Measurements from ENCODE around the gene EDC4. TPM values are rescaled to one million over a fixed set of nuclear protein-coding genes. Genes with fewer than 3 reads are reported as not detected.

Gene EDC4
- total and polyA plus RNA-seq, 2 of the 13 experiments (the other 11 are each of a cell fraction or from before 2014, with no cell fraction given): 51.4 to 59.1 TPM

- no peak for TF ChIP-seq ZNF513 (CRISPR knock-in tag; conservative IDR thresholded peaks at IDR 0.05)
- no peak for TF ChIP-seq ZBTB20 (CRISPR knock-in tag; IDR thresholded peaks at IDR 0.05; ENCODE audit: borderline replicate concordance, low read depth)
- peak; percentile 88 for TF ChIP-seq ZSCAN20 (CRISPR knock-in tag; IDR thresholded peaks at IDR 0.05; ENCODE audit: borderline replicate concordance)
- no peak for TF ChIP-seq ZBTB14 (CRISPR knock-in tag; IDR thresholded peaks at IDR 0.05)
- peak; percentile 24; the same call in 1 of the 2 replicates for TF ChIP-seq PRDM15 (CRISPR knock-in tag; IDR thresholded peaks at IDR 0.05)
- no peak for TF ChIP-seq RFX3 (CRISPR knock-in tag; IDR thresholded peaks at IDR 0.05)
- peak; percentile 85; the same call in 1 of the 2 replicates for TF ChIP-seq CERS6 (CRISPR knock-in tag; IDR thresholded peaks at IDR 0.05)
- peak; percentile 72; the same call in 1 of the 2 replicates for TF ChIP-seq SNAI1 (CRISPR knock-in tag; IDR thresholded peaks at IDR 0.05; ENCODE audit: borderline replicate concordance)
- 0 out of 2 replicates have a peak, but pooled peaks have one; percentile 3 for TF ChIP-seq PHF21A (CRISPR knock-in tag; IDR thresholded peaks at IDR 0.05)
- 0 out of 2 replicates have a peak, but pooled peaks have one; percentile 16 for TF ChIP-seq HNF4A (CRISPR knock-in tag; IDR thresholded peaks at IDR 0.05)
- no peak for TF ChIP-seq CBX5 (CRISPR knock-in tag; IDR thresholded peaks at IDR 0.05; ENCODE audit: borderline replicate concordance)
- no peak for TF ChIP-seq ARID5B (CRISPR knock-in tag; IDR thresholded peaks at IDR 0.05)
These were observed 20.3 kb downstream of the EDC4 start, which contains the start of gene PSKH1 (continued) for GRCh38 chr16:67892899-67893742.
